ENCODE data around the gene SORCS1.

SORCS1 gene

GRCh38 chr10:106577266-106577665 is 587.2 kb downstream of the SORCS1 start:
- Histone ChIP-seq H3F3A (ENCODE audit: insufficient read depth) (no peaks in the 10 kb centered on the region), H3K79me2 (ENCODE audit: insufficient read depth, low read length) (no peaks in the 10 kb centered on the region), H3K27ac (ENCODE audit: low read depth, low read length) (no peak overlapping the region), H3K4me2 (ENCODE audit: low read depth, low read length, poor library complexity, severe bottlenecking) (no peak overlapping the region), H3K9me2 (replicated peaks; ENCODE audit: insufficient read depth, low read length) (no peaks in the 10 kb centered on the region), H3K27me3 (ENCODE audit: low read length) (no peaks in the 10 kb centered on the region), H3K9me3 (ENCODE audit: insufficient read depth, low read length) (no peaks in the 10 kb centered on the region), H3K4me3 (ENCODE audit: insufficient read depth, low read length, poor library complexity, severe bottlenecking) (no peak overlapping the region), H3K36me3 (ENCODE audit: low read length) (no peaks in the 10 kb centered on the region), H3K9ac (ENCODE audit: low read length) (no peak overlapping the region), H4K20me1 (ENCODE audit: low read depth, low read length) (no peaks in the 10 kb centered on the region), H2AFZ (ENCODE audit: low read depth, low read length, severe bottlenecking) (no peak overlapping the region)
- TF ChIP-seq EZH2phosphoT487 (conservative IDR thresholded peaks at IDR 0.05; ENCODE audit: low read length) (no peak), CTCF (IDR thresholded peaks at IDR 0.05; ENCODE audit: insufficient read depth, low read length, poor library complexity, severe bottlenecking) (no peak)

GRCh38 chr10:106576534-106576933 is 588.0 kb downstream of the SORCS1 start:
- Histone ChIP-seq H3K9me2 (replicated peaks; ENCODE audit: insufficient read depth, low read length) (no peaks in the 10 kb centered on the region), H3K27me3 (ENCODE audit: low read length) (no peaks in the 10 kb centered on the region), H3F3A (ENCODE audit: insufficient read depth) (no peaks in the 10 kb centered on the region), H3K4me3 (ENCODE audit: insufficient read depth, low read length, poor library complexity, severe bottlenecking) (no peak overlapping the region), H3K79me2 (ENCODE audit: insufficient read depth, low read length) (no peaks in the 10 kb centered on the region), H3K9ac (ENCODE audit: low read length) (no peak overlapping the region), H2AFZ (ENCODE audit: low read depth, low read length, severe bottlenecking) (no peak overlapping the region), H3K27ac (ENCODE audit: low read depth, low read length) (no peak overlapping the region), H3K36me3 (ENCODE audit: low read length) (no peaks in the 10 kb centered on the region), H3K4me2 (ENCODE audit: low read depth, low read length, poor library complexity, severe bottlenecking) (no peak overlapping the region), H3K9me3 (ENCODE audit: insufficient read depth, low read length) (no peaks in the 10 kb centered on the region), H4K20me1 (ENCODE audit: low read depth, low read length) (no peaks in the 10 kb centered on the region)
- TF ChIP-seq EZH2phosphoT487 (conservative IDR thresholded peaks at IDR 0.05; ENCODE audit: low read length) (no peak), CTCF (IDR thresholded peaks at IDR 0.05; ENCODE audit: insufficient read depth, low read length, poor library complexity, severe bottlenecking) (no peak)

- no peak overlapping the region for H3K9ac ChIP-seq (ENCODE audit: low read length)
- no peaks in the 10 kb centered on the region for H3K36me3 ChIP-seq (ENCODE audit: low read length)
- no peak overlapping the region for H2AFZ ChIP-seq (ENCODE audit: low read depth, low read length, severe bottlenecking)
- H4K20me1 ChIP-seq (ENCODE audit: low read depth, low read length), result no peaks in the 10 kb centered on the region
- no peak overlapping the region for H3K4me2 ChIP-seq (ENCODE audit: low read depth, low read length, poor library complexity, severe bottlenecking)
- no peak for TF ChIP-seq EZH2phosphoT487 (conservative IDR thresholded peaks at IDR 0.05; ENCODE audit: low read length)
- TF ChIP-seq CTCF (IDR thresholded peaks at IDR 0.05; ENCODE audit: insufficient read depth, low read length, poor library complexity, severe bottlenecking), result no peak
- no peaks in the 10 kb centered on the region for H3K79me2 ChIP-seq (ENCODE audit: insufficient read depth, low read length)
- no peaks in the 10 kb centered on the region for H3K27me3 ChIP-seq (ENCODE audit: low read length)
- no peaks in the 10 kb centered on the region for H3K9me3 ChIP-seq (ENCODE audit: insufficient read depth, low read length)
- no peaks in the 10 kb centered on the region for H3F3A ChIP-seq (ENCODE audit: insufficient read depth)
- no peak overlapping the region for H3K4me3 ChIP-seq (ENCODE audit: insufficient read depth, low read length, poor library complexity, severe bottlenecking)
- no peak overlapping the region for H3K27ac ChIP-seq (ENCODE audit: low read depth, low read length)
- no peaks in the 10 kb centered on the region for H3K9me2 ChIP-seq (replicated peaks; ENCODE audit: insufficient read depth, low read length)
Measured at GRCh38 chr10:106573106-106573505, 591.4 kb downstream of the SORCS1 start.
